Hindlimb muscle (tissue), 1 donor: Measurements from ENCODE around the gene PRDM16. TPM values are rescaled to one million over a fixed set of nuclear protein-coding genes. Genes with fewer than 3 reads are reported as not detected.
A peak's percentile ranks its signal among the peaks of the same experiment; 100 is the strongest.

Experiments used
- DNase-seq: peaks from one replicate; pipeline ENCODE4 v3.0.0-alpha.2; 2013
- polyA plus RNA-seq: library from polyadenylated mRNA; unstranded; fragments of 120-200 nt; gene quantifications from one replicate; pipeline ENCODE4 v1.2.1, GENCODE V29; 2013; ENCODE audit not compliant: insufficient read length

The PRDM16 gene
- 0.80 TPM for polyA plus RNA-seq

DNA sequence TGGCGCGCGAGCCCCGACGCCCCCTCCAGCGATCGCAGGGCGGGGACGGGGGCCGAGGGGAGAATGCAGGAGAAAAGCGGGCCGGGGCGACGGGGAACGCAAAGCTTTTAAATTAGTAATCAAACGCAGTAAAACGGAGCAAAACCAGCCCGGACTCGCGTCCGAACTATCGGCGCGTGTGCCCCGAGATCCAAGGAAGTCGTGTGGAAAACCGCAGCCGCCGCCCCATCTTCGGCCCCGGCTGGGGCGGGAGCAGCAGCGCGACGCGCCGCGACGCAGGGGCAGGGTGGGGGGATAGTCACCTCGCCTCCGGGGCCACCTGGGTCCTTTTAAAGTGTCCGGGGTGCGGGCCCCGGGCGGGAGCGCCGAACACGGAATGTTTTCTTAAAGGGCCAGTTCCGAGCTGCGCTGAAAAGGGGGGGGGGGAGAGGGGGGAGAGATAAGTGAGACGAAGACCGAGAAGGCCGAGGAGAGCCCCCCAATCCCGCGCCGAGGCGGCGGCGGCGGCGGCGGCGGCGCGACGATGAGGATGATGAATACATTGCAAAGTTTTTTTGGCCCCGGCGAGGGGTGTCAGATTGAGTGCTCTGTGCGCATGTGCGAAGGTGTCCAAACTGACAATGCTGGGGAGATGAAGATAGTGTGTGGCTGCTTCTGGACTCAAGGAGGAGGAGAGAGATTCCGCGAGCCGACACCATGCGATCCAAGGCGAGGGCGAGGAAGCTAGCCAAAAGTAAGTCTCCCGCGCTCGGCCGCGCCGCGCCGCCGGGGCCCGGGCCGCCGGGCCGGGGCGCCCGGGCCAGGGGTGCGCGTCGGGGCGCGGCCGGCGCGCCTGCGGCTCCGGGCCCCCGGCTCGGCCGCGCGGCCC is at the start of gene PRDM16:
Gene PRDM16 (plus strand): TSS at position 640 of the 868 bp plus-strand sequence. CDS start 57 bp downstream, at position 697.
- no peak for DNase-seq

DNA sequence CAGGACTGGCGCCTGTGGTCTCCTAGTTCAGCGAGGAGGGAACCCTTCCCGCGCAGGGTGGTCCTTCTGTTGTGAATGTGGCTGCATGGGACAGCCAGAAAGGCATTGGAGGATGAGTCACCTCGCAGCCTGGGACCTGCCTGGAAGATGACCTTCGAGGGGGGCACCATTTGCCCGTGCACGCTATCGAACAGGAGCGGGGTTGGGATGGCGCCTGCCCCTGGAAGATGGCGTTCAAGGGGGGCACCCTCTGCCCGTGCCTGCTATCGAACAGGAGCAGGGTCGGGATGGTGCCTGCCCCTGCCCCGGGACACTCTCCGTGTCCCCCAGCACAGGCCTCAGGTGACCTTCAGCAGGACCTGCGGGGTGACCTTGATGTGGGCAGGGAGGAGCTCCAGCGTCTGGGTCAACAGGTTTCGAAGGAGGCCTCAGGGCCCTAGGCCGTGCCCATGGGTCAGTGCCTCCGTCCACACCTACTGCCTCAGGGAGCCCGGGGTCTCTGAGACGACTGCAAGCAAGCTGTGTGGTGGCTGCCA is 49.4 kb upstream of the PRDM16 start:
- DNase-seq: no peak

DNA sequence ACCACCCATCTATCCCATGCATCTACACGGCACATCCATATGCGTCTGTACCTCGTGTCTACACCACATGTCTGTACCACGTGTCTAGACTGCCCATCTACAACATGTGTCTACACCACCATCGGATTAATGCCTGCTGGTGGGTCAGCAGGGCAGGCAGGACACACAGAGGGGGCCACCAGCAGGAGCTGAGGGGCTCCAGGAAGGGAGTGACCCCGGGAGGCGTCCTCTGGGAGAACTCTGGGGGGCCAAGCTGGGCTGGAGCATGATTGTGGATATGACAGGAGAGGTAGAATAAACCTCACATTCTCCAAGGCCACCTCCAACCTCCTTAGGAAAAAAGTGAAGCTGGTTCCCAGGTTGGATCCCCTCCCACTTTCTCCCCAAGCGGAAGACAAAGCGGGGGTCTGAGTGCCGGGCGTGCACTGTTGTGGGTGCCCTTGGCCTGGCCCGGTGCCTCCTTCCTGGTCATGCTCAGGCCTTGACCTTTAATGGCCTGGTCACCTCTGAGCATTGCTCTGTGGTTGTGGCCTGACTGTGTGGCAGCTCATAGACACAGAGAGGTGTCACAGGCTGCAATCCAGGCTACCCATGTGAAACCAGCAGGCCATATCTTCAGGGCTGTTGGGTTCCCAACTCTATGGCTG is 48.6 kb upstream of the PRDM16 start:
- DNase-seq: no peak

DNA sequence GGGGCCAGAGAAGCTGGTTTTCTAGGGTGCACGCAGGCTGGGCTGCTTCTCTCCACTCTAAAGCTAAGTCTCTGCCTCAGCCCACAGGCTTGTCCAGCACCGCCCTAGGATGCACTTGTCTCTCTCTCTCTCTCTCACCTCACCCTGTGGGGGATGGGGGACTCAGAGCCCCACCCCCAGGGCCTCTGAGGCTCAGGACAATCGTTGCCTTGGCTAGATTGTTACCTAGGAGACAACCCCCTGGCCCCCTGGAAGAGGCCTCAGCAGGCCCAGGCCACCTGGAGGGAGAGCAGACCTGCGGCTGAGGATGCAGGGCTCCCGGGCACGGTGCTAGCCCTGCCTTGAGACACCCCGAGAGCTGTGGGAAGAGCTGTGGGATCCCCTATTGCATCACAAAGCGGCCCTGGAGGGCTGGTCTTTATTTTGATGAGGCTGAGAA is 47.8 kb upstream of the PRDM16 start, which contains the start of gene ACTRT2:
Gene ACTRT2 (plus strand): TSS at position 235 of the 439 bp plus-strand sequence. CDS start 220 bp downstream, outside the sequence.
- no peak for DNase-seq

DNA sequence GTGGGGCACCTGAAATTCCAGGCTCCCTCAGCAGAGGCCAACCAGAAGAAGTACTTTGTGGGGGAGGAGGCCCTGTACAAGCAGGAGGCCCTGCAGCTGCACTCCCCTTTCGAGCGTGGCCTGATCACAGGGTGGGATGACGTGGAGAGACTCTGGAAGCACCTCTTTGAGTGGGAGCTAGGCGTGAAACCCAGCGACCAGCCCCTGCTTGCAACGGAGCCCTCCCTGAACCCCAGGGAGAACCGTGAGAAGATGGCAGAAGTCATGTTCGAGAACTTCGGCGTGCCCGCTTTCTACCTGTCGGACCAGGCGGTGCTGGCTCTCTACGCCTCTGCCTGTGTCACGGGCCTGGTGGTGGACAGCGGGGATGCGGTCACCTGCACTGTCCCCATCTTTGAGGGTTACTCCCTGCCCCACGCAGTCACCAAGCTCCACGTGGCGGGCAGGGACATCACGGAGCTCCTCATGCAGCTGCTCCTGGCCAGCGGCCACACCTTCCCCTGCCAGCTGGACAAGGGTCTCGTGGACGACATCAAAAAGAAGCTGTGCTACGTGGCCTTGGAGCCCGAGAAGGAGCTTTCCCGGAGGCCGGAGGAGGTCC is 47.1 kb upstream of the PRDM16 start:
- no peak for DNase-seq

DNA sequence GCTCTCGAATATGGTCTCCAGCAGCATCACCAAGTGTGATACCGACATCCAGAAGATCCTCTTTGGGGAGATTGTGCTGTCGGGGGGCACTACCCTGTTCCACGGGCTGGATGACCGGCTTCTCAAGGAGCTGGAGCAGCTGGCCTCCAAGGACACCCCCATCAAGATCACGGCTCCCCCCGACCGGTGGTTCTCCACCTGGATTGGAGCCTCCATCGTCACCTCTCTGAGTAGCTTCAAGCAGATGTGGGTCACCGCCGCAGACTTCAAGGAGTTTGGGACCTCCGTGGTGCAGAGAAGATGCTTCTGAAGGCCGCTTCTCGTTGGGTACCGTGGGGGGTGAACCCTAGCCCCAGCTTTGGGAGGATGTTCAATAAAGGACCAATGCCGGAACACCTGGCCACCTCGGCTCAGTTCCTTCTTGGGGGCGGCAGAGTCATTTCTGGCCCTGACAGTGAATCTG is 46.5 kb upstream of the PRDM16 start:
- DNase-seq: no peak

DNA sequence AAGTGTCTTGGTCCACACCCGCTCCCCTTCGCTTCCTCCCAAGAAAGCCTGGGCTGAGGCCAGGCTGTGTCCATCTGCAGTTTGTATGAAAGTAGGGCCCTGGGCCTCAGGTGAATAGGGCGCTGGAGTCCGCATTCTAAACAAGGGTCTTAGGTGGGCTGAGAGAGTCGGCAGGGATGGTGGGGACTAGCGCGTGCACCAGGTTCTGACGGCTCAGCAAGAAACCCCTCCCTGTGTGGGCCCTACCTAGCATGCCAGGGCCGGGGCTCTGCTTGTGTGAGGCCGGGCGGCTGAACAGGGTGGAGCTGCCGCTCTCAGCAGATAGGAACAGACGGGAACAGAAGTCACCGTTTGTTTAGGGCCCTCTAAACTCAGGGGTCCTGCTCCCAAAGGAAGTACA is 46.0 kb upstream of the PRDM16 start:
- DNase-seq: no peak

DNA sequence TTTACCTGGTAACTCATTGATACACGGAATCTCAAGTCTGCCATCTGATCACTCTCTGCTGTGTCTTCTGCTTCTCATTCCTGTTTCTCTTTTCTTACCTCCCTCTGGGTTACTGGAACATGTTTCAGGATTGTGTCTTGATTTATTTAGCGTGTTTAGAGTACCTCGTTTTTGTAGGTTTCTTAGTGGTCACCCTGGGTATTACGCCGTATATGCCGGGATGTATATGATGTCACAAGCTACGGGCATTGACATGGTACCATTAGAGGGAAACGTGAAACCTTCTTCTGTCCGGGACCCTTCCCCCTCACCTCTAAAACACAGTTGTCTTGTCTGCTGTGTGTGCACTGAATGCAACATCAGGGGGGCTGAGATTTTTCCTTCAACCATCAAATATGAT is 45.0 kb upstream of the PRDM16 start:
- DNase-seq: no peak

DNA sequence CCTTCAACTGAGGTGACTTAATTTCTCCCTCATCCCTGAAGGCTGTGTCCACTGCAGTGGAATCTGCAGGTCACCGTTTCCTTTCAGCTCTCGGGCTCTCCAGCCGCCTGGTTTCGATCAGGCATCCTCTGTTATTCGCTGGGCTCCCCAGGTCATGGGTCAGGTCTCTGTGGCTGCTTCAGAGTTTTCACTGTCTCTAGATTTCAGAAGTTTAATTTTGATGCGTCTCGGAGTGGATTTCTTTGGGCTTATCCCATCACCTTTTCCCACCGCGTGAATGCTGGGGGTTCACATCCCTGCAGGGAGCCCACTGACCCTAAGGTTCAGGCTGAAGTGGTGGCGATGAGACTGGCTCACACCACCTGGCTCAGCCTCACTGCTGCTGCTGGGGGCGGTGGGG is 44.4 kb upstream of the PRDM16 start:
- DNase-seq: no peak

DNA sequence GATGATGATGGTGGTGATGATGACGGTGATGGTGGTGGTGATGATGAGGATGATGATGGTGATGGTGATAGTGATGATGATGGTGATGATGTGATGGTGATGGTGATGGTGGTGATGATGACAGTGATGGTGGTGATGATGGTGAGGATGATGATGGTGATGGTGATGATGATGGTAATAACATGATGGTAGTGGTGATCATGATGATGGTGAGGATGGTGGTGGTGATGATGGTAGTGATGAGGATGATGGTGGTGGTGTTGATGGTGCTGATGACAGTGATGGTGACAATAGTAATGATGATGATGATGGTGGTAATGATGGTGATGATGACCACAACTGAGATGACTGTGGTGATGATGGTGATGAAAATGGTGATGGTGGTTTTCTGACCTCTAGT is 42.9 kb upstream of the PRDM16 start:
- DNase-seq: no peak

DNA sequence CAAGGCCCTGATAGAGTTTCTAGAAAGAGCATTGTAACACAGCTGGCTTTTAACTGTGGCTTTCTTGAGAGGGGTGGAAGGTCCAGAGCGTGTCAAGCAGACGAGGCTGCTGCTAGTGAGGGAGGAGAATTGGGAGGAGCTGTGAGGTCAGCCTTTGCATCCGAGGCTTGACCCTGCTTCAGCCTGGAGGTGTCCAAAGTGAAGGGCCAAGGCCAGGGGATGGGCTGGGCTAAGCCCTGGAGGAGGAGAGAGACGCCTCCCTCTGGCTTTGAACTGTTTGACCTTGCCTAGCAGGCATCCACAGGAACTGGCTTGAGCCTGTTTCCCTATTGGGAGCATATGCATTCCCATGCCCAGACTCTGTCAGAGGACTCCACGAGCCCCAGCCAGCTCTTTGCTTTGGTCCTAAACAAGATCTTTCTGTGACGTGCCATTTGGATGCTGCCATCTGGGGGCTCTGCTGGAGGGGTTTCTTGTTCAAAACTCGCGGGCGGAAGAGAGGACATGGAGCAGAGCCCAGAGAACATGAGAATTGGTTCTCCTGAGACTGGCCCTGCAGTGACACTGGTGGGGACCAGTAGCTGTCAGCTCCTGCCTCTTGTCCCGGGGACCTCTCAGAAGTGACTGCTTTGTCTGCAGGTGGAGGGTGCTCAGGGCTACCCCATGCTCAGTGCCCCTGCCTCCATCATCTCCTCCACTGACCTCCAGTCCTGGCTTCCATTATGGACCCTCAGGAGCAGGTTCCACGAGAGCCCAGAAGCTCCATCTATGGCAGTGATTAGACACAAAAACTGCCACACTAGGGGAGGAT is 42.2 kb upstream of the PRDM16 start:
- DNase-seq: no peak

DNA sequence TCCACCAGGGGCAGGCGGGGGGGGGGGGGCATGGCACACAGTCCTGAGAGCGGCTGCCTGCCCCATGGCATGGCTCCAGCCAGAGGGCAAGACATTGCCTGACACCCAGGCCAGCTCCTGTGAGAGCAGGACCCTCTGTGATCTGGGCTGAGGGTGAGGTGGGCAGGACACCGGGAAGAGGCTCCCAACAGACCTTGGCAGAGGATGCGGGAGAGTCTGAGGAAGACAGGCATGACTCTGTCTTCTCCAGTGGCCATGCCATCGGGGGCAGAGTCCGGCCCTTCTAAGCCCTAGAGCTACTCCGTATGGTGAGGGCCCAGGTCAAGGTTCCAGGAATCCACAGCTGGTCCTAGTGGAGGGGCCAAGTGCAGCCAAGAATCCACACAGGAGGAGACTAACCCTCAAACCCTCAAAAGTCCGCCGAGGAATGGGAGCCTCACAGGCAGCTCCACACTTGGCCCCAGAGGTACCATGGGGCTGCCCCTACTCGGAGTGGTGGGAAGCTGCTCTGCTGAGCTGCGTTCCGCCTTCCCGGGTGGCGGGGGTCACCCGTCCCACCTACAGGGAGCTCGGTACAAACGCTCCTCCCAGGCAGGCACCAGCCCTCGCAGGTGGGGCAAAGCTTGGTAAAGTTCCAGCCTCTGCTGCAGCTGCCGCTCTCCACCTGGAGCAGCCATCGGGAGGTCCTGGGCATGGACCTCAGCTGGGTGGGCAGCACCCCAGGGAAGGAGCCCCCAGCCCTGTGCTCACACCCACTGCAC is 41.2 kb upstream of the PRDM16 start:
- DNase-seq: no peak

DNA sequence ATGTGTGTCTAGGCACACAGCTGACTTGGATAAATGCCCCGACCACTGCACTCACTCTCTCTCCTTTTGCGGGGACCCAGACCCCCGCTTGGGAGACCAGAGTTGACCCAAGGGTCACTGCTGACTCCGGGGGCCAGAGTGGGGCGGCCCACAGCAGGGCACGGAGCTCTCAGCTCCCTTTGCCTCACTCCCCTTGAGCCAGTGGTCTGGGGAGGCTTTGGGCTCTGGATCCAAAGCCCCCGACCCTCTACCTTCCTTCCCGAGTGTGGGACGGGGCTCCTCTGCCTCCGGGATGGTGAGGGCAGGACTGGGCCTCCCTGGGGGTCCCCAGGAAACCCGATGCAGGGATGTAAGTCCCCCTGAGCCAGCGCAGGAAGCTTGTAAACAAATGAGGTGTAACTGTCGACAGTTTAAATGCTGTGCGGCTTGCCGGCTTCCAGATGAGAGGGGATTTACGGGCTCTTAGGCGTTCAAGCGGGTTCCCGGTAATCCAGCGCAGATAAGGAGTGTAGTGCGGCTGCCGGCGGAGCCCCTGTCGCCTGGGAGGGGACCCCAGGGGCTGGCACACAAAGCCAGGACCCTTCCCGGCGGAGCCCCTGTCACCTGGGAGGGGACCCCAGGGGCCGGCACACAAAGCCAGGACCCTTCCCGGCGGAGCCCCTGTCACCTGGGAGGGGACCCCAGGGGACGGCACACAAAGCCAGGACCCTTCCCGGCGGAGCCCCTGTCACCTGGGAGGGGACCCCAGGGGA is 40.3 kb upstream of the PRDM16 start:
- DNase-seq: no peak

DNA sequence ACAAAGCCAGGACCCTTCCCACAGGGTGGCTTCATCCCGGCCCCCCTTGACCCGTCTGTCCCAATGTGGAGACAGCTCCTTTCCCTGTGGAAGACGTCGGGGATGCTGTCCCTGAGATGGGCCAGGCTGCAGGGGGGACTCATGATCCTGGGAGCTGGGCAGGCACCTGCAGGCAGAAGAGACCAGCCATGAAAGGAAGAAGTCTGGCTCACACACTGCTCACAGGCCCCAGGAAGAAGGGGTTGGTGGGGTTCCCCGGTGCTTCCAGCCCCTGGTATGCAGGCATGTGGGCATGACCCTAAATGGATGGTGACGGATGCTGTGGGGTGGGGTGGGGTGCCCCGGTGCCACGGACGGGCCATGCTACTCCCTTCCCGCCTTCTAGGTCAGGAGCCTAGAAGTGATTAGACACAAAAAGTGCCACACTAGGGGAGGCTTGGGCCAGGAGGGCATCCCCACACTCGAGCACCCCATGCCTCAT is 39.5 kb upstream of the PRDM16 start:
- no peak for DNase-seq

DNA sequence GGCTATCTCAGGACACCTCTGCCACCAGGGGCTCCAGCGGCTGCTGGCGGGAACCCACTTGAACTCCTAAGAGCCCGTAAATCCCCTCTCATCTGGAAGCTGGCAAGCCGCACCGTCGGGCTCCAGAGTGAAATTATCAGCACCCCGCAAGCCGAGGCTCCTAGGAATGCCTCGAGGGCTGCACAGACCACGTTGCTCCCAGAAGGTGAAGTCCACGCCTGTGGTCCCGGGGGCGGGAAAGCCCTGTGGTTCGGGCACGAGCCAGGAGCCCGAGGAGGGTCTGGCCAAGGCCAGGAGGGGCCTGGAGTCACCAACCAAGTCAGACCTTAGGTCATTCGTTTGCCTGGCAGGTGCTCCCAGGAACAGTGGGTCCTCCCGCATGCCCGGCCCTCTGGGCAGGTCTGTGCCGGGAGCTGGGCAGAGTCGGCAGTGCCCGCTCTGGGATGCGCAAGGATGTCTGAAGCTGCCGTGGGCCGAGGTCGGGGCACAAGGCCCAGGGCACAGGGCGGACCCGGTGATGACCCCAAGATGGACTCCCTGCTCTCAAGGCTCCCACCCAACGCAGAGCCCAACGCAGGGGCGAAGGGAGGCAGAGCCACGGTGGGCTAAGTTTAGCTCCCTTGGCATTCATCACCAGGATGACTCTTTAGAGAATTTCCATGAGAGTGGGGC is 38.9 kb upstream of the PRDM16 start:
- no peak for DNase-seq

DNA sequence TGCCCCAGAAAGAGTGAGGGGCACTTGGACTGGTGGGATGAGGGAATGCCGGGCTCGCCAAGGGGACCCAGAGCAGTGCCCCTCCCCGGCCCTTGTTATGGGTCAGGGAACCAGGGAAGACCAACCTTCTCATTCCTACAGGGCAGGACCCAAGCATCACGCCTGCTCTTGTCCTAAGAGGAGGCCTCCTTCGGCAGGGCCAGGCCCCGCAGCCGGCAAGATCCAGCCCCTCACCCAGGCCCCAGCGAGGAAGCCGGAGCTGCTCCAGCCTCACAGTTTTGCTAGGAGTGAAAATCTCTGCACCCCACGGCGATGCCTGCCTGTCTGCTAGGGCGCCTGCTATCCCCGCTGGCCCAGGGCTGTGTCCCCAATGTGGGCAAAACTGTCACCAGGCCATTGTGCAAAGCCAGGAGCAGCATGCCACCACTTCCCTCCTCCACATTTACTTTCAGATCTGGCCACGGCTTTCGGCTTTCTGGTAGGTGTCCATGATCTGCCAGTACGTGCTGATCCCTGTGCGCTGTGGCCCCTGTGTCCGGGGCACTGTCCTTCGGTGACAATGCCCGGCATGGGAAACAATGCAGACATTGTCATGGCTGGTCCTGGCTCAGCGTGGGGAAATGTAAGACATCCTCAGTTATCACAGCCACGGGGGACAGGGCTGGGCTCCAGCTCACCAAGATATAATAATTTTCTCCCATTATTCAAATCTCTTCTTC is 38.2 kb upstream of the PRDM16 start:
- no peak for DNase-seq

DNA sequence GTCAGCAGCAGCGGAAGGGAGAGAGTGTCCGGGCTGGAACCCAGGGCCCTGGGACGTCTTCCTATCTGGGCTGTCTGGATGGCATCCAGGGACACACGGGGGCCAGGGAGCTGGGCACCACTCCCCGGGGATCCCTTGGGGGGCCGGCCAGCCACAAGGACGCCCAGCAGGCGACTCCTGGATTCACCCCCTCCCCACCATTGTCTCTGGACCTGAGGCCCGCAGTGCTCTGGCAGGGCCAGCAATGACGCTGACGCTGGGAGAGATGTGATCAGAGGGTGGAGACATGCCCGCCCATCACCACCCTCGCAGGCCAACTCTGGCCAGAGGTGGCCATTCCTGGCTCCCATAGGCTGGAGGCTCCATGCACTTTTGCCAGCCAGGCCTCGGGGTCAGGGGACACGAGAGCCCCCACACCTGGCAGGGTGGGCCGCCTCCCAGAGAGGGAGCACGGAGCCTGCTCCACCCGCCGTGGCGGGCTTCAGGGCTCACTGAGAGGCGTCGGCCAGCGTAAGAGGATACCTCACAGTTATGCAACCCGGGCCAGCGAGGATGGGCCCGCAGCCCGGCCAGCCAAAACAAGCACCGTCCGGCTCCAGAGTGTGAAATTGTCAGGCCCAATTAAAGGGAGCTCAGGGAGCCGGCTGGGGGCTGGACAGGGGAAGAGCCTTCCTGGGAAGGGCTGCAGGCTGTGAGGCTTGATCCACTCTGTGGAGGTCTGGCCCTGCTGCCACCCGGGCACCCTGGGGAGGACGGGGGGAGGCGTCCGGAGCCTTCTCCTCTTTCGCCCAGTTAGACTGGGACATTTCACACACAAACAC is 37.4 kb upstream of the PRDM16 start:
- DNase-seq: peak; percentile 23

DNA sequence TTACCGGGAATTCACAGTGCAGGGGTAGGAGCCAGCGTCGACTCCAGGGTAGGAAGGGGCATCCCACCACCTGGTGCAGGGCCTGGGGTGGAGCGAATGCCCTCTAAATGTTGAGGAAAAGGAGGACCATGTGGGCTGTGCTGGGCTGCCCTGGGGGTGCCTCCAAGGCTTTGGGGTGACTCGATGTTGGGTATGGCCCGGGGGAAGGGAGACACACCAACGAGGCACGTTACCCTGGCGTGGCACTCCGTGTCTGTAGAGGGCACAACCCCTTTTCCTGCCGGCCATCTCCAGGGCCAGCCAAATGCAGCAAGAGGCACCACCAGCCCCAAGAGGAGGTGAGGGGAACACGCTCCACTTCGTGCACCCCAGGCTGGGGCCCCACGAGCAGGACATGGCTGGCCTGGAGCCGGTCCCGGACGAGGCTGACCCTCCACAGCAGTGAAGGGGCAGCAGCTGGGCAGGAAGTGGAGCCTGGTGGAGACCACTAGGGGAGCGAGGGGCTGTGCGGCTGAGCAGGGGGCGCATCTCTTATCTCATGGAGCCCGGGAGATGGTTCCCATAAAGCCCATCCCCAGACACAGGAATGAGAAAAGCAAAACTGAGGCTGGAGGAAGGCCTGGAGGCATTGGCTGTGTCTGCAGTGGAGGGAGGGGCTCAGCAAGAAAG is 36.5 kb upstream of the PRDM16 start:
- no peak for DNase-seq
